HG02870 (cell line): ENCODE results near the gene KLHL1.

Experiments
- ATAC-seq: cut with Tn5 transposase; IDR thresholded peaks from one replicate; pipeline ENCODE4 v1.9.1; 2021; ENCODE audit warnings: mild to moderate bottlenecking, moderate library complexity; ENCODE audit not compliant: unreplicated experiment

KLHL1 gene

GRCh38 chr13:69704311-69704710, 403.9 kb downstream of the KLHL1 start:
- no peak for ATAC-seq

DNA sequence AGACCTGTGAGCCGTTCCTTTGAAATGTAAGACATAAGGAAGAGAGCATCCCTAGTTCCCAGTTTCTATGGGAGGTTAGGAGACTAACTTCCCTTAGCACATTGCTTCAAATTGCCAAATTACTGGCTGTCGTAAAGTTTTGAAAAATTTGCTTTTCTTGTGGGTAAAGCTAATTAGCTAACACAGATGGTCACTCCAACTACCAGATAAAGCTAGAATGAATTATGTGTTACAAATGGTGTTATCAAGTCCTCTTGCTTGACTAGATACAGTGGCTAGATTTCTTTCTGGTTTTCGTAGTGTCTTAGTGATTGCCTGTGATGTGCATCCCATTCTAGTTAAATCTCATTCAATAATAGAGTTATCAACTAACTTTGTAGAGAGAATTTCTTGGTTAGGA, 417.3 kb downstream of the KLHL1 start:
- no peak for ATAC-seq

GRCh38 chr13:69683921-69684686, 424.1 kb downstream of the KLHL1 start:
- ATAC-seq, result no peak

- no peak for ATAC-seq
Observed at GRCh38 chr13:69681722-69682121, 426.5 kb downstream of the KLHL1 start.

DNA sequence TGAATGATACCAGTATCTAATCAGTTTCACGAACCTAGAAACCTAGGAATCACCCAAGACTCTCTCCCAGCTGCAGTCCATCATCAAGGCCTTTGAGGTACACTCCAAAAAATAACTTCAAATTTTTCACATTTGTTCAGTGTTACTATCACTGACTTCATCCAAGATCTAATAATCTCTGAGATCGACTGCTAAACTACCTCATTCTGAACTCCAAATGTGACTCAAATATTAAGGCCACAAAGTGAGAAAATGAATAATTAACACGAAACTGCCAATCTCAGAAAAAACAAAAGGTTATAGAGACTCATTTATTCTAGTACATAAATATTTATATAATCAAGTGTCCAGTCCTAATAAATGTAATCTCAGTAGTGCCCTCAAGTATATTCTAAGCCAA, 430.9 kb downstream of the KLHL1 start:
- no peak for ATAC-seq

GRCh38 chr13:69676286-69676685, 432.0 kb downstream of the KLHL1 start:
- no peak for ATAC-seq

- ATAC-seq, result no peak
Observed at GRCh38 chr13:69660155-69660554, 448.1 kb downstream of the KLHL1 start.

DNA sequence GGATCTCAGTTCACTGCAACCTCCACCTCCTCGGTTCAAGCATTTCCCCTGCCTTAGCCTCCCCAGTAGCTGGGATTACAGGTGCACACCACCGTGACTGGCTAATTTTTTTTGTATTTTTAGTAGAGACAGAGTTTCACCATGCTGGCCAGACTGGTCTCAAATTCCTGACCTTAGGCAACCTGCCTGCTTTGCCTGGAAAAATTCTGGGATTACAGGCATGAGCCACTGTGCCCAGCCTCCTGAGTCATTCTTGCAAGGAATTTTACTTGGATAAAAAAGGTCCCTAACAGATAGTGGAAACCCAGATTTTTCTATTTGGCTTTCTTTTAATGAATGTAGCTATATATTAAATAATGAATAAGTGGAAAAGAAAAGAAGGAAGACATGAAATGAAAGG, 450.6 kb downstream of the KLHL1 start:
- no peak for ATAC-seq

- ATAC-seq, result no peak
Observed at GRCh38 chr13:69654392-69654791, 453.9 kb downstream of the KLHL1 start.
